ENCODE results near the gene TAF11L6.
"Not testable (repeated sequence)": the region's sequence is repeated elsewhere in the genome, so short reads cannot be mapped to it uniquely, and the experiment has no call there.

The TAF11L6 gene

DNA sequence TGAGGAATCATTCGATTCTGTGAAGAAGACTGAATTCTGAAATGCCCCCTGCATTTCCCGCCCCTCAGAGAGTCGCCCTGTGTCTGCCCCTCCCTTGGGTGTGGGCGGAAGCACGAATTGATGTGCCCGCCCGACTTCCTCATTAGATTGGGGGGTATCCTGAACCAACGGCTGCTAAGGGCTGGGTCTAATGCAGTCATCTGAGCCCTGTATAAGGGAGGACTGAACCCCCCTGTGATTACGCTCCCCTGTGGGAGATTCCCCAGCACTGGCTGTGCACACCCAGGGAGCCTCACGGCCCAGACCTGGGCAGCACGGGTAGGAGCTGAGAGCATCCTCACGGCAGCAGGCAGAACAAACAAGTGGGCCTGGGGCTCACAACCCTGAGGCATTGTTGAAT lies 10.9 kb upstream of the TAF11L6 start:
- not testable (repeated sequence) for H3K4me3 ChIP-seq (ENCODE audit: insufficient read depth, low read depth, low read length); H3K27me3 ChIP-seq (ENCODE audit: control insufficient read depth, insufficient read depth, low read length, poor library complexity, severe bottlenecking); H3K27ac ChIP-seq (ENCODE audit: insufficient read depth, low read depth, low read length, poor library complexity, severe bottlenecking); H3K4me1 ChIP-seq (ENCODE audit: control insufficient read depth, insufficient read depth, low read length); H3K36me3 ChIP-seq (ENCODE audit: control insufficient read depth, insufficient read depth, low read length); H3K9me3 ChIP-seq (ENCODE audit: control insufficient read depth, low read length)
- WGBS, 2 experiments, result 96% methylated on average over 4 to 5 of the region's 12 CpGs

DNA sequence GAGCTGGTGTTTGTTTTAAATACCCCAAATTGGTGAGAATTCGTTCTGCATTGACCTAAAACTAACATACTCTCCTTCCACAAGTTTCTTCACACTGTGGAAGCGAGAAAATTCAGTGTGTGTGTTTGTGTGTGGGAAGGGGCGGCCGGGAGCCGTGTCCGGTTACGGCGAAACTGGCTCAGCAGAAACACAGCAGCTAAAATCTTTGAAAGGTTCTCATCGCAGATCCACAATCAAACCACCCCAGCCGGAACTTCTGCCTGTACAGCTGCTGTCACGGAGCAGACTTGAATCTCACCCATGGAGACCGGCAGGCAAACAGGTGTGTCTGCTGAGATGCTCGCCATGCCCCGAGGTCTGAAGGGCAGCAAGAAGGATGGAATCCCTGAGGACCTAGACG lies 10.4 kb upstream of the TAF11L6 start, which contains the start of gene TAF11L3:
Gene TAF11L3 (plus strand): TSS at position 301 of the 400 bp plus-strand sequence.
- H3K36me3 ChIP-seq (ENCODE audit: control insufficient read depth, insufficient read depth, low read length); H3K4me3 ChIP-seq (ENCODE audit: insufficient read depth, low read depth, low read length); H3K4me1 ChIP-seq (ENCODE audit: control insufficient read depth, insufficient read depth, low read length); H3K27ac ChIP-seq (ENCODE audit: insufficient read depth, low read depth, low read length, poor library complexity, severe bottlenecking); H3K9me3 ChIP-seq (ENCODE audit: control insufficient read depth, low read length); H3K27me3 ChIP-seq (ENCODE audit: control insufficient read depth, insufficient read depth, low read length, poor library complexity, severe bottlenecking): not testable (repeated sequence)
- no CpG with 5 or more reads among the region's 15 CpGs for WGBS, 2 experiments

DNA sequence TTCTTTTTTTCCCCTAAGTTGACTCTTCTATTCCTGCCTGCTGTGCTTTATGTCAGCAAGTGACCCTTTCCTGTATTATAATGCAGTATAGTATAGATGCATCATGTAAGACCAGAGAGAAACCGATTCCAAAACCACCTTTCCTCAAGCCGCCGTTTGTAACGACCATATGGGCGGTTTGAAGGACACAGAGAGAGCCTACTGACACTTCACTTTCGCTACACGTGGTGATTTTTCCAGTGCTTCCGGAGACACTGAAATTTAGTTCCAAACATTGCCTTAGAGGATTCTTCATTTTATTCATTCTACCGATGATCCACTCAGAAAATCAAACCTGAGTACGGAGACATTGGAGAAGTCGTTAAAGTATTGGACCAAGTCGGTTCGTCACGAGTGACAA lies 9.0 kb upstream of the TAF11L6 start:
- H3K4me1 ChIP-seq (ENCODE audit: control insufficient read depth, insufficient read depth, low read length); H3K9me3 ChIP-seq (ENCODE audit: control insufficient read depth, low read length); H3K27me3 ChIP-seq (ENCODE audit: control insufficient read depth, insufficient read depth, low read length, poor library complexity, severe bottlenecking); H3K4me3 ChIP-seq (ENCODE audit: insufficient read depth, low read depth, low read length); H3K36me3 ChIP-seq (ENCODE audit: control insufficient read depth, insufficient read depth, low read length); H3K27ac ChIP-seq (ENCODE audit: insufficient read depth, low read depth, low read length, poor library complexity, severe bottlenecking): not testable (repeated sequence)
- 91 to 93% methylated on average over 7 of the region's 14 CpGs for WGBS, 2 experiments

DNA sequence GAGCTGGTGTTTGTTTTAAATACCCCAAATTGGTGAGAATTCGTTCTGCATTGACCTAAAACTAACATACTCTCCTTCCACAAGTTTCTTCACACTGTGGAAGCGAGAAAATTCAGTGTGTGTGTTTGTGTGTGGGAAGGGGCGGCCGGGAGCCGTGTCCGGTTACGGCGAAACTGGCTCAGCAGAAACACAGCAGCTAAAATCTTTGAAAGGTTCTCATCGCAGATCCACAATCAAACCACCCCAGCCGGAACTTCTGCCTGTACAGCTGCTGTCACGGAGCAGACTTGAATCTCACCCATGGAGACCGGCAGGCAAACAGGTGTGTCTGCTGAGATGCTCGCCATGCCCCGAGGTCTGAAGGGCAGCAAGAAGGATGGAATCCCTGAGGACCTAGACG lies 7.0 kb upstream of the TAF11L6 start, which contains the start of gene TAF11L4:
Gene TAF11L4 (plus strand): TSS at position 301 of the 400 bp plus-strand sequence.
- not testable (repeated sequence) for H3K4me3 ChIP-seq (ENCODE audit: insufficient read depth, low read depth, low read length); H3K27me3 ChIP-seq (ENCODE audit: control insufficient read depth, insufficient read depth, low read length, poor library complexity, severe bottlenecking); H3K36me3 ChIP-seq (ENCODE audit: control insufficient read depth, insufficient read depth, low read length); H3K4me1 ChIP-seq (ENCODE audit: control insufficient read depth, insufficient read depth, low read length); H3K27ac ChIP-seq (ENCODE audit: insufficient read depth, low read depth, low read length, poor library complexity, severe bottlenecking); H3K9me3 ChIP-seq (ENCODE audit: control insufficient read depth, low read length)
- no CpG with 5 or more reads among the region's 15 CpGs for WGBS, 2 experiments

DNA sequence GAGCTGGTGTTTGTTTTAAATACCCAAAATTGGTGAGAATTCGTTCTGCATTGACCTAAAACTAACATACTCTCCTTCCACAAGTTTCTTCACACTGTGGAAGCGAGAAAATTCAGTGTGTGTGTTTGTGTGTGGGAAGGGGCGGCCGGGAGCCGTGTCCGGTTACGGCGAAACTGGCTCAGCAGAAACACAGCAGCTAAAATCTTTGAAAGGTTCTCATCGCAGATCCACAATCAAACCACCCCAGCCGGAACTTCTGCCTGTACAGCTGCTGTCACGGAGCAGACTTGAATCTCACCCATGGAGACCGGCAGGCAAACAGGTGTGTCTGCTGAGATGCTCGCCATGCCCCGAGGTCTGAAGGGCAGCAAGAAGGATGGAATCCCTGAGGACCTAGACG lies 3.5 kb upstream of the TAF11L6 start, which contains the start of gene TAF11L5:
Gene TAF11L5 (plus strand): TSS at position 301 of the 400 bp plus-strand sequence.
- H3K27me3 ChIP-seq (ENCODE audit: control insufficient read depth, insufficient read depth, low read length, poor library complexity, severe bottlenecking); H3K4me1 ChIP-seq (ENCODE audit: control insufficient read depth, insufficient read depth, low read length); H3K36me3 ChIP-seq (ENCODE audit: control insufficient read depth, insufficient read depth, low read length); H3K4me3 ChIP-seq (ENCODE audit: insufficient read depth, low read depth, low read length); H3K9me3 ChIP-seq (ENCODE audit: control insufficient read depth, low read length); H3K27ac ChIP-seq (ENCODE audit: insufficient read depth, low read depth, low read length, poor library complexity, severe bottlenecking): not testable (repeated sequence)
- WGBS, 2 experiments, result no CpG with 5 or more reads among the region's 15 CpGs

DNA sequence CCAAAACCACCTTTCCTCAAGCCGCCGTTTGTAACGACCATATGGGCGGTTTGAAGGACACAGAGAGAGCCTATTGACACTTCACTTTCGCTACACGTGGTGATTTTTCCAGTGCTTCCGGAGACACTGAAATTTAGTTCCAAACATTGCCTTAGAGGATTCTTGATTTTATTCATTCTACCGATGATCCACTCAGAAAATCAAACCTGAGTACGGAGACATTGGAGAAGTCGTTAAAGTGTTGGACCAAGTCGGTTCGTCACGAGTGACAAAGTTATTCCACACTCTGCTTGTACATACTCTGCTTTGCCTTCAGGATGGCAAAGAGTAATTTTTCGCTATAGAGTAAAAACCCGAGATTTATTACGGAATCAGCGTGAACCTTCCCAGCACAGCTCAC lies 2.0 kb upstream of the TAF11L6 start:
- not testable (repeated sequence) for H3K4me3 ChIP-seq (ENCODE audit: insufficient read depth, low read depth, low read length); H3K36me3 ChIP-seq (ENCODE audit: control insufficient read depth, insufficient read depth, low read length); H3K9me3 ChIP-seq (ENCODE audit: control insufficient read depth, low read length); H3K4me1 ChIP-seq (ENCODE audit: control insufficient read depth, insufficient read depth, low read length); H3K27ac ChIP-seq (ENCODE audit: insufficient read depth, low read depth, low read length, poor library complexity, severe bottlenecking); H3K27me3 ChIP-seq (ENCODE audit: control insufficient read depth, insufficient read depth, low read length, poor library complexity, severe bottlenecking)
- 91 to 94% methylated on average over 6 of the region's 17 CpGs for WGBS, 2 experiments
